Thoracic aorta (tissue), 2 donors: Measurements from ENCODE around the gene KIT. TPM values are rescaled to one million over a fixed set of nuclear protein-coding genes. Genes with fewer than 3 reads are reported as not detected.

ENCODE experiments used
- ATAC-seq: fragments of 150-250 bp; one replicate; pipeline ENCODE4 v1.8.0; 2017; ENCODE audit warnings: low read depth; ENCODE audit not compliant: insufficient number of reproducible peaks, low FRiP score
- DNase-seq: peaks from one replicate; pipeline ENCODE4 v3.0.0-alpha.2; 2020; ENCODE audit warnings: low spot score
- H3K27ac ChIP-seq, 2 donors: fragments of 200-600 bp; sonication (generic); 1 replicate in 1 of 2; 2 replicates in 1 of 2; pipeline ENCODE4 v1.5.1; 2016; ENCODE audit warnings: mild to moderate bottlenecking in 2 of 2, moderate library complexity in 2 of 2
- H3K27me3 ChIP-seq: fragments of 200-600 bp; sonication (generic); replicated peaks from 2 replicates; pipeline ENCODE4 v1.6.0; 2016; ENCODE audit warnings: mild to moderate bottlenecking; ENCODE audit not compliant: insufficient read depth
- H3K36me3 ChIP-seq: fragments of 200-600 bp; sonication (generic); one replicate; pipeline ENCODE4 v1.5.1; 2016
- H3K4me1 ChIP-seq, 2 donors: fragments of 200-600 bp; sonication (generic); 1 replicate in 1 of 2; 2 replicates in 1 of 2; pipeline versions ENCODE4 v1.5.1 to v1.6.0; 2016; ENCODE audit warnings: low read depth in 2 of 2, mild to moderate bottlenecking in 1 of 2; ENCODE audit not compliant: control insufficient read depth in 1 of 2
- H3K4me3 ChIP-seq: fragments of 200-600 bp; sonication (generic); 2 replicates; pipeline ENCODE4 v1.5.1; 2016; ENCODE audit warnings: mild to moderate bottlenecking
- H3K9me3 ChIP-seq: fragments of 200-600 bp; sonication (generic); 2 replicates; pipeline ENCODE4 v1.5.1; 2016
- total RNA-seq, 2 donors: library from RNA; depleted of rRNA; stranded (reverse); fragments of >200 nt; gene quantifications; one replicate each; pipeline versions ENCODE4 v1.1.0 to v1.2.3, GENCODE V29; 2016
- TF ChIP-seq, protein P1 (sequence below): fragments of 200-600 bp; sonication (generic); IDR thresholded peaks from one replicate; pipeline ENCODE4 v1.5.1; 2019; ENCODE audit warnings: antibody characterized with exemption

KIT gene
- total RNA-seq, 2 donors from 2014 or later = 17.6 to 33.8 TPM

DNA sequence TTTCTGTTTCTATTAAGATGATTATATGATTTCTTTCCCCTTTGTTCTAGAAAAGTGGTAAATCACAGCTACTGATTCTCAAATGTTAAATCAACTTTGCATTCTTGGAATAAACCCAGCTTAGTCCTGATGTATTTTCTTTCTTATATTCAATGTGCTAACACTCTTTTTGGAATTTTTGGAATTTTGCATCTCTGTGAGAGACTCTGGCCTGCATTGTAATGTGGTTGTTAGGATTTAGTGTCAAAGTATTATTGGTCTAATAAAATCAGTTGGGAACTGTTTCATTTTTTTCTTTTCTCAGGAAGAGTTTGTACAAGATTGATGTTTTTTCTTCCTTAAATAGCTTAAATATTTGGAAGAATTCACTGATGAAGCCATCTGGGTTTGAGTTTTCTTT, 109.6 kb downstream of the KIT start:
- H3K9me3 ChIP-seq = no peaks in the 10 kb centered on the region
- ATAC-seq = no peak
- TF ChIP-seq, protein P1, sequence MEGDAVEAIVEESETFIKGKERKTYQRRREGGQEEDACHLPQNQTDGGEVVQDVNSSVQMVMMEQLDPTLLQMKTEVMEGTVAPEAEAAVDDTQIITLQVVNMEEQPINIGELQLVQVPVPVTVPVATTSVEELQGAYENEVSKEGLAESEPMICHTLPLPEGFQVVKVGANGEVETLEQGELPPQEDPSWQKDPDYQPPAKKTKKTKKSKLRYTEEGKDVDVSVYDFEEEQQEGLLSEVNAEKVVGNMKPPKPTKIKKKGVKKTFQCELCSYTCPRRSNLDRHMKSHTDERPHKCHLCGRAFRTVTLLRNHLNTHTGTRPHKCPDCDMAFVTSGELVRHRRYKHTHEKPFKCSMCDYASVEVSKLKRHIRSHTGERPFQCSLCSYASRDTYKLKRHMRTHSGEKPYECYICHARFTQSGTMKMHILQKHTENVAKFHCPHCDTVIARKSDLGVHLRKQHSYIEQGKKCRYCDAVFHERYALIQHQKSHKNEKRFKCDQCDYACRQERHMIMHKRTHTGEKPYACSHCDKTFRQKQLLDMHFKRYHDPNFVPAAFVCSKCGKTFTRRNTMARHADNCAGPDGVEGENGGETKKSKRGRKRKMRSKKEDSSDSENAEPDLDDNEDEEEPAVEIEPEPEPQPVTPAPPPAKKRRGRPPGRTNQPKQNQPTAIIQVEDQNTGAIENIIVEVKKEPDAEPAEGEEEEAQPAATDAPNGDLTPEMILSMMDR = no peak
- no peaks in the 10 kb centered on the region for H3K4me1 ChIP-seq
- no peak for DNase-seq
- H3K4me3 ChIP-seq = no peak overlapping the region
- H3K27me3 ChIP-seq = no peaks in the 10 kb centered on the region
- H3K36me3 ChIP-seq = no peaks in the 10 kb centered on the region
- no peak overlapping the region for H3K27ac ChIP-seq

DNA sequence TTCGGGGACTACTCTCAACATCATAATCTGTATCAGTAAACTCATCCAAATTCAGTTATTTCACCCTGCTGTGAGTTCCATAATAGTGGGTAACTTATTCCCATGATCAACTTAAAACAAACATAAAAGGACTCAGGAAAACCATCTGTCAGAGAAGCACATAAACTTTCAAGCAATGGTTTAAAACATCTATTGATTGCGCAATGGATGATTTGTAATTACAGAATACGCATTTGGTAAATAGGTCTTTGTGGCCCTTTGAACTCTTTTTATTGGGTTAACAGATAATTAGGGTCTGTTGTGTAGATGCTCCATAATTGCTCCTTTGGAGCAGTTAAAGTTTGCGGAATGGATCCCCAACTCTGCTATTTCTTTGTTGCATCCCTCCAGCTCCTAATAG, 115.3 kb downstream of the KIT start:
- H3K9me3 ChIP-seq = no peaks in the 10 kb centered on the region
- no peak overlapping the region for H3K4me3 ChIP-seq
- H3K4me1 ChIP-seq = no peaks in the 10 kb centered on the region
- no peak overlapping the region for H3K27ac ChIP-seq
- ATAC-seq = no peak
- H3K27me3 ChIP-seq = no peaks in the 10 kb centered on the region
- TF ChIP-seq, protein P1 = no peak
- H3K36me3 ChIP-seq = no peaks in the 10 kb centered on the region
- no peak for DNase-seq

DNA sequence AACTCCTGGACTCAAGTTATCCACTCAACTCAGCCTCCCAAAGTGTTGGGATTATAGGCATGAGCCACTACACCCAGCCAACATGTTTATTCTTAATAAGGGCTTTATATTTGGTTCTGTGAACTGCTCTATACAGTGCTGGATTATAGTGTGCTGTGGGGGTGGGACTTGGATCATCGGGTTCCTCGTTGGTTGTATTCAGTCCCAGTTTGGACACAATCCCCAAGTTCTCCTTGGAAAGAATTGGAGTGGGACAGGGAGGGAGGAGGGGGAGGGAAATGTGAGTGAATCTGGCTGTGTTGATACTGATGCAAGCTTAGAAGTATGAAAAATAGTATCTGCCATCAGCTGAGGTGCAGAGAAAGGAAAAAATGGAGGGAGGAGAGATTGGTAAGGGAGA, 121.3 kb downstream of the KIT start:
- H3K27ac ChIP-seq = peak overlapping the region in 1 of 2 donors; percentile 35
- TF ChIP-seq, protein P1 = no peak
- no peak overlapping the region for H3K4me3 ChIP-seq
- DNase-seq = no peak
- H3K9me3 ChIP-seq = no peaks in the 10 kb centered on the region
- no peaks in the 10 kb centered on the region for H3K27me3 ChIP-seq
- no peak for ATAC-seq
- no peaks in the 10 kb centered on the region for H3K36me3 ChIP-seq
- H3K4me1 ChIP-seq = peaks cover 21 to 48% of the 10 kb centered on the region in 2 donors

DNA sequence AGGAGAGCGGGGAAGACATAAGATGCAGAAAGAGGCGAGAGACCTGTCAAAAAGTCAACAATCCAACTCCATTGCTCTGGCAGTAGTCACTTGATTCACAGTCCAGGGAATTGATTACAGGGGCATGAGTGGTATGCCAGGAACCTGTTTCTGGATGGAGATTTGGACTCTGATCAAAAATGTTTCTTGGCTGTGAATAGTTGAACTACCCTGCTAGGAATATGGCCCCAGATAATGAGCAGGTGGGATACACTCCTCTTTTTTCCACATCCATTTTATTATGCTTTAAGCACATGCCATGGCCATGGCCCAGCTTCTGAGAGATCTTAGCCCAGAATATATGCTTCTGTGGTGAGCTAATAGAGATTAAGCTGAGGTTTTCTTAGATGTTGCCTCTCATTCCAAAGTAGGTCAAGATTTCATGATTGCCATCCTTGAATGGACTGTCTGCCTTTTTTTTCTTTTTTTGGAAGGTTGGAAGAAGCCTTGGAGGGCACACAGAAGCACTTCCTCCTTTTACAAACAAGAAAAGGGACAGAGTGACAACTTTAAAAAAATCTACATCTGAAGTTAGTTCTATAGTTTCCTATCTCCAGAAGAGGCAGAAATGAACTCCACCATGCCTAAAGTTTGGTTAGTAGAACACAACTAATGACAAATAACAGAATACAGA, 121.9 kb downstream of the KIT start:
- Histone ChIP-seq H3K27me3 (no peaks in the 10 kb centered on the region), H3K4me3 (no peak overlapping the region), H3K4me1 (peaks cover 23 to 53% of the 10 kb centered on the region in 2 donors), H3K9me3 (no peaks in the 10 kb centered on the region), H3K27ac (peak overlapping the region; percentile 7 to 35), H3K36me3 (no peaks in the 10 kb centered on the region)
- TF ChIP-seq, protein P1 = no peak
- ATAC-seq (no peak), DNase-seq (no peak)

DNA sequence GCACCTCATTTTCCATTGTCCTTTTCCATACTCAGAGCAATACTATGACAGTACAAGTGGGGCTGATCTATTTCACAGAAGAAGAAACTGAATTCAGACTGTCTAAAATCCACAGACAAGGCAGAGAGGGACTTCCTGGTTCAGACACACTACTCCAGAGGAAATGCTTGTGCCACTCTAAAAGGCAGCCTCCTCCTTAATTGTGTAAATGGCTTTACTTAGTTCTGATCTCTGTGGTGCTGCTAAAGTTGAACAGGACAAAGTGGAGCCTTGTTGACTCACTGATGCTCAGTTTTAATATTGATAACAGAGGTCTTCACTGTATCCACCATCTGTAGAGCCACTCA, 122.4 kb downstream of the KIT start:
- peak overlapping the region; percentile 7 to 35 for H3K27ac ChIP-seq

More for the DNA sequence above, 122.4 kb downstream of the KIT start:
- peaks cover 28 to 58% of the 10 kb centered on the region in 2 donors for H3K4me1 ChIP-seq
- TF ChIP-seq, protein P1 = no peak
- H3K36me3 ChIP-seq = no peaks in the 10 kb centered on the region
- no peak overlapping the region for H3K4me3 ChIP-seq
- DNase-seq = no peak
- ATAC-seq = no peak
- no peaks in the 10 kb centered on the region for H3K27me3 ChIP-seq
- H3K9me3 ChIP-seq = no peaks in the 10 kb centered on the region
